Urothelium cell line (cell line): ENCODE data around the gene TULP1.
"Not testable (repeated sequence)": the region's sequence is repeated elsewhere in the genome, so short reads cannot be mapped to it uniquely, and the experiment has no call there.

Experiments
- DNase-seq: peaks from one replicate; pipeline ENCODE4 v3.0.0; 2011; ENCODE audit warnings: low spot score, mixed read lengths
- FAIRE-seq: peaks from 2 replicates; lab custom pipeline; 2011; peaks lifted over from hg19 to GRCh38; lab: Jason Lieb, UNC

The TULP1 gene

GRCh38 chr6:35522660-35523658, 10.3 kb upstream of the TULP1 start:
- DNase-seq (peak; percentile 90), FAIRE-seq (no peak)

- no peak for DNase-seq
- FAIRE-seq, result no peak
These were observed 9.5 kb upstream of the TULP1 start for GRCh38 chr6:35522151-35522550.

- DNase-seq (no peak), FAIRE-seq (no peak)
These were observed 8.5 kb upstream of the TULP1 start for GRCh38 chr6:35521235-35521634.

- FAIRE-seq (no peak), DNase-seq (no peak)
These were observed 6.8 kb upstream of the TULP1 start for GRCh38 chr6:35519313-35520015.

- DNase-seq, result no peak
- FAIRE-seq, result no peak
These were observed 6.0 kb upstream of the TULP1 start for GRCh38 chr6:35518566-35519312.

GRCh38 chr6:35517978-35518377, 5.3 kb upstream of the TULP1 start:
- not testable (repeated sequence) for FAIRE-seq

GRCh38 chr6:35516712-35517111, 4.0 kb upstream of the TULP1 start:
- no peak for FAIRE-seq
- no peak for DNase-seq

More at GRCh38 chr6:35517978-35518377, 5.3 kb upstream of the TULP1 start:
- DNase-seq, result not testable (repeated sequence)

GRCh38 chr6:35515939-35516338, 3.2 kb upstream of the TULP1 start:
- DNase-seq, FAIRE-seq: not testable (repeated sequence)

GRCh38 chr6:35514587-35514986, 1.9 kb upstream of the TULP1 start:
- FAIRE-seq (no peak), DNase-seq (no peak)

GRCh38 chr6:35512006-35512405, 690 bp downstream of the TULP1 start:
- DNase-seq, result no peak
- no peak for FAIRE-seq

- FAIRE-seq (no peak), DNase-seq (no peak)
These were observed 1.1 kb downstream of the TULP1 start for GRCh38 chr6:35511562-35511941.

GRCh38 chr6:35510916-35511561, 1.7 kb downstream of the TULP1 start:
- no peak for DNase-seq
- no peak for FAIRE-seq

- FAIRE-seq, result no peak
- no peak for DNase-seq
These were observed 4.2 kb downstream of the TULP1 start for GRCh38 chr6:35508542-35508941.

- FAIRE-seq (no peak), DNase-seq (no peak)
These were observed 4.7 kb downstream of the TULP1 start for GRCh38 chr6:35508027-35508426.

GRCh38 chr6:35507221-35507620, 5.5 kb downstream of the TULP1 start:
- FAIRE-seq, result no peak
- no peak for DNase-seq

- no peak for FAIRE-seq
- DNase-seq, result no peak
These were observed 6.2 kb downstream of the TULP1 start for GRCh38 chr6:35506536-35506935.

GRCh38 chr6:35505999-35506412, 6.7 kb downstream of the TULP1 start:
- no peak for FAIRE-seq

GRCh38 chr6:35503534-35503933, 9.2 kb downstream of the TULP1 start:
- DNase-seq, result no peak

More at GRCh38 chr6:35505999-35506412, 6.7 kb downstream of the TULP1 start:
- no peak for DNase-seq

GRCh38 chr6:35501784-35502183, 10.9 kb downstream of the TULP1 start:
- DNase-seq (no peak), FAIRE-seq (no peak)

More at GRCh38 chr6:35503534-35503933, 9.2 kb downstream of the TULP1 start:
- no peak for FAIRE-seq

GRCh38 chr6:35500782-35501181, 11.9 kb downstream of the TULP1 start:
- no peak for FAIRE-seq
- DNase-seq, result peak; percentile 30
